SK-N-MC (cell line): ENCODE results near the gene ERBB4.

Source experiments
- EZH2 ChIP-seq: fragments of 200-600 bp; sonication (generic); IDR thresholded peaks from one replicate; pipeline ENCODE4 v1.6.1; 2017; ENCODE audit warnings: antibody characterized with exemption
- POLR2AphosphoS5 ChIP-seq: IDR thresholded peaks from 2 replicates; pipeline ENCODE4 v1.6.1; 2012; ENCODE audit warnings: mild to moderate bottlenecking, low read depth, low read length, borderline replicate concordance

- TF ChIP-seq EZH2 (no peak), POLR2AphosphoS5 (no peak)
Measured at GRCh38 chr2:212177724-212178123, 360.9 kb downstream of the ERBB4 start.
